Keratinocyte (primary cell): ENCODE results near the gene ZNF74. TPM values are rescaled to one million over a fixed set of nuclear protein-coding genes. Genes with fewer than 3 reads are reported as not detected.
"Not testable (repeated sequence)": the region's sequence is repeated elsewhere in the genome, so short reads cannot be mapped to it uniquely, and the experiment has no call there.

Experiments
- DNase-seq: peaks from one replicate; pipeline ENCODE4 v3.0.0-alpha.2; 2011; ENCODE audit warnings: low read depth, missing footprints, low spot score
- FAIRE-seq: peaks from 2 replicates; lab custom pipeline; 2011; peaks lifted over from hg19 to GRCh38; lab: Jason Lieb, UNC
- H2AFZ ChIP-seq: 2 replicates; pipeline ENCODE4 v1.6.0; 2012; ENCODE audit warnings: low read length, control low read depth, inconsistent platforms; ENCODE audit not compliant: control insufficient read depth
- H3K27ac ChIP-seq: 2 replicates; pipeline ENCODE4 v1.5.1; 2011; ENCODE audit warnings: low read length; ENCODE audit not compliant: control insufficient read depth, insufficient read depth
- H3K27me3 ChIP-seq: 3 replicates; pipeline ENCODE4 v1.6.0; 2011; ENCODE audit warnings: low read length; ENCODE audit not compliant: control insufficient read depth, insufficient read depth; ENCODE audit errors: extremely low read depth
- H3K36me3 ChIP-seq, 2 experiments: 2 replicates in 1 of 2; 3 replicates in 1 of 2; pipeline ENCODE4 v1.5.1; 2011; ENCODE audit warnings: low read length in 2 of 2, mild to moderate bottlenecking in 1 of 2; ENCODE audit not compliant: control insufficient read depth in 2 of 2, insufficient read depth in 2 of 2; ENCODE audit errors: extremely low read depth in 1 of 2
- H3K4me1 ChIP-seq: 3 replicates; pipeline ENCODE4 v1.5.1; 2011; ENCODE audit warnings: low read length; ENCODE audit not compliant: control insufficient read depth, insufficient read depth; ENCODE audit errors: extremely low read depth
- H3K4me2 ChIP-seq: 3 replicates; pipeline ENCODE4 v1.6.0; 2011; ENCODE audit warnings: low read depth, low read length; ENCODE audit not compliant: control insufficient read depth, insufficient read depth; ENCODE audit errors: extremely low read depth
- H3K4me3 ChIP-seq, 3 experiments: fragments of 200-600 bp in 1 of 3; sonication (generic) in 1 of 3; 2 replicates in 2 of 3; 3 replicates in 1 of 3; pipeline ENCODE4 v1.5.1; 2011 to 2016; ENCODE audit warnings: low read length in 3 of 3, mild to moderate bottlenecking in 3 of 3, control low read depth in 2 of 3, inconsistent platforms in 1 of 3, low read depth in 1 of 3, mixed read lengths in 1 of 3, mixed run types in 1 of 3, moderate library complexity in 1 of 3; ENCODE audit not compliant: control insufficient read depth in 2 of 3, insufficient read depth in 2 of 3; ENCODE audit errors: extremely low read depth in 1 of 3
- H3K79me2 ChIP-seq: 2 replicates; pipeline ENCODE4 v1.6.0; 2012; ENCODE audit warnings: low read length; ENCODE audit not compliant: control insufficient read depth, insufficient read depth
- H3K9ac ChIP-seq: 3 replicates; pipeline ENCODE4 v1.6.0; 2011; ENCODE audit warnings: low read length; ENCODE audit not compliant: control insufficient read depth, insufficient read depth; ENCODE audit errors: extremely low read depth
- H3K9me1 ChIP-seq: 3 replicates; pipeline ENCODE4 v1.6.0; 2011; ENCODE audit warnings: low read length; ENCODE audit not compliant: control insufficient read depth, insufficient read depth; ENCODE audit errors: extremely low read depth
- H3K9me3 ChIP-seq: 2 replicates; pipeline ENCODE4 v1.5.1; 2012; ENCODE audit warnings: low read depth, low read length; ENCODE audit not compliant: control insufficient read depth
- H4K20me1 ChIP-seq: 3 replicates; pipeline ENCODE4 v1.6.0; 2011; ENCODE audit warnings: low read length; ENCODE audit not compliant: control insufficient read depth, insufficient read depth; ENCODE audit errors: extremely low read depth
- dilution Hi-C: fragments of 300-500 bp; cut with MboI; formaldehyde crosslinking; loops from one replicate; pipeline ENCODE4 v1.7.0; 2020; ENCODE audit warnings: low sequenced_read_pairs; ENCODE audit not compliant: extremely low pct_ligation_motif_present
- polyA plus RNA-seq, 5 experiments: library from polyadenylated mRNA; depleted of rRNA in 3 of 5; stranded (reverse) in 3 of 5; stranded (forward) in 1 of 5; unstranded in 1 of 5; fragments of >200 nt; gene quantifications; 1 replicate in 1 of 5; 2 replicates in 3 of 5; 3 replicates in 1 of 5; pipeline versions ENCODE4 v1.2.1 to v1.2.3, GENCODE V29; 2011 to 2012; ENCODE audit warnings: missing spikeins in 2 of 5, low read depth in 1 of 5, low replicate concordance in 1 of 5

Gene ZNF74
- polyA plus RNA-seq, 1 donor (not counting 4 experiments of a cell fraction or from before 2014, with no cell fraction given), result 5.2 TPM

- H3K27me3 ChIP-seq, H2AFZ ChIP-seq, H3K4me2 ChIP-seq, FAIRE-seq, H3K9ac ChIP-seq, H3K4me3 ChIP-seq, H3K36me3 ChIP-seq, dilution Hi-C loops, H3K79me2 ChIP-seq, H3K4me1 ChIP-seq, H3K9me3 ChIP-seq, DNase-seq, H3K9me1 ChIP-seq, H4K20me1 ChIP-seq, H3K27ac ChIP-seq: not testable (repeated sequence)
Observed at GRCh38 chr22:20372406-20372854, 21.5 kb upstream of the ZNF74 start.

DNA sequence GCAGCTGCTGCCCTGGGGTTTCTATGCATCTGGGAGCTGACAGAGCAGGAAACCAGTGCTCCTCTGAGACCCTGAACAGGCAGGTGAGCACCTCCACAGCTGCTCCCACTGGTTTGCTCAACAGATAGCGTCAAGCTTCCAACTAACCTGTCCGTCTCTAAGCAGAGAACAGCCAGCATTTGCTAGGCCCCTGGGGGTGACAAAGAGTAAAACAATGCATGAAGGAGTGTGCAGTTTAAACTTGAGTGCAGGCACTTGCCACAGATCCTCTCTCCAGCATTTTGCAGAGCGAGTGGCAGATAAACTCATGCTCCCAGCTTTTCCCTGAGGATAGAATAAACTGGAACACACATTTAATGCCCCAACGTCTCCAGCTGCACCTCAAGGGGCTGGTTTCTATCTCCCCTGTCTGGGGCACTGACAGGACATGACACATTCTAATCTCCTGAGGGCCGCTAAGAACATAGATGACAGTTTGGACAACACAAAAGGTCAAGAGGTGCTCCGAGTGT, 20.7 kb upstream of the ZNF74 start:
- FAIRE-seq, H3K4me3 ChIP-seq, H3K79me2 ChIP-seq, H3K9me1 ChIP-seq, H3K9me3 ChIP-seq, H3K4me1 ChIP-seq, H4K20me1 ChIP-seq, H2AFZ ChIP-seq, H3K27ac ChIP-seq, H3K4me2 ChIP-seq, dilution Hi-C loops, DNase-seq, H3K27me3 ChIP-seq, H3K9ac ChIP-seq, H3K36me3 ChIP-seq: not testable (repeated sequence)

DNA sequence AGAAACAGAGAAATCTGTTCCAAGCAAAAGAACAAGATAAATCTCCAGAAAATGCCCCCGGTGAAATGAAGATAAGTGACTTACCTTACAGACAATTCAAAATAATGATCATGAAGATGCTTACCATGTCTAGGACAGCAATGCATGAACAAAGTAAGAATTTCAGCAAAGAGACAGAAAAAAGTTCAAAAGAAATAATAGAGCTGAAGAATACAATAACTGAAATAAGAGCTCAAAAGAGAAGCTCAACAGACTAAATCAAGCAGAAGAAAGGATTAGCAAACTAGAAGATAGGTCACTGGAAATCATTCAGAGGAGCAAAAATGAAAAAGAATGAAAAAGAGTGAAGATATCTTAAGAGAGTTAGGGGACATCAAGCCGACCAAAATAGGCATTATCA, 19.8 kb upstream of the ZNF74 start:
- H2AFZ ChIP-seq, DNase-seq, H3K4me2 ChIP-seq, H3K36me3 ChIP-seq, H4K20me1 ChIP-seq, H3K4me1 ChIP-seq, H3K9me1 ChIP-seq, dilution Hi-C loops, H3K79me2 ChIP-seq, H3K9me3 ChIP-seq, FAIRE-seq, H3K27me3 ChIP-seq, H3K9ac ChIP-seq, H3K27ac ChIP-seq, H3K4me3 ChIP-seq: not testable (repeated sequence)

DNA sequence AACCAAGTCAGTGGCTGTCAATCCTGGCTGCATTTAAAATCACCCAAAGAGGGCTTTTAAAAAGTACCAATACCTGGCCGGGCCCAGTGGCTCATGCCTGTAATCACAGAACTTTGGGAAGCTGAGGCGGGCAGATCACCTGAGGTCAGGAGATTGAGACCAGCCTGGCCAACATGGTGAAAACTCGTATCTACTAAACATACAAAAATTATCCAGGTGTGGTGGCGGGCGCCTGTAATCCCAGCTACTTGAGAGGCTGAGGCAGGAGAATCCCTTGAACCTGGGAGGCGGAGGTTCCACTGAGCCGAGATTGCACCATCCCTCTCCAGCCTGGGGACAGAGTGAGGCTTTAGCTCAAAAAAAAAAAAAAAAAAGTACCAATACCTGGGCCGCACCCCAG, 17.7 kb upstream of the ZNF74 start:
- FAIRE-seq, dilution Hi-C loops: not testable (repeated sequence)

GRCh38 chr22:20376983-20377382, 17.0 kb upstream of the ZNF74 start:
- not testable (repeated sequence) for H3K27me3 ChIP-seq, FAIRE-seq

More for the DNA sequence above, 17.7 kb upstream of the ZNF74 start:
- H3K27me3 ChIP-seq, H3K4me2 ChIP-seq, H4K20me1 ChIP-seq, H3K9me1 ChIP-seq, H3K4me3 ChIP-seq, H3K9ac ChIP-seq, H3K27ac ChIP-seq, H3K4me1 ChIP-seq, H3K36me3 ChIP-seq, H3K79me2 ChIP-seq, H3K9me3 ChIP-seq, DNase-seq, H2AFZ ChIP-seq: not testable (repeated sequence)

More at GRCh38 chr22:20376983-20377382, 17.0 kb upstream of the ZNF74 start:
- H4K20me1 ChIP-seq, DNase-seq, H3K27ac ChIP-seq, H3K36me3 ChIP-seq, H2AFZ ChIP-seq, H3K9me3 ChIP-seq, H3K9ac ChIP-seq, H3K79me2 ChIP-seq, H3K4me1 ChIP-seq, dilution Hi-C loops, H3K4me2 ChIP-seq, H3K9me1 ChIP-seq, H3K4me3 ChIP-seq: not testable (repeated sequence)
